Stimulated activated CD4-positive, alpha-beta T cell treated with anti-CD3 and anti-CD28 coated beads, Interleukin-4, amount 100 ng/mL, for 48 hours (primary cell): ENCODE data around the gene BTAF1.

Source experiments
- DNase-seq, 2 donors: peaks; one replicate each; pipeline ENCODE4 v3.0.0-alpha.2; 2020; ENCODE audit warnings: low read depth in 2 of 2

The BTAF1 gene

DNA sequence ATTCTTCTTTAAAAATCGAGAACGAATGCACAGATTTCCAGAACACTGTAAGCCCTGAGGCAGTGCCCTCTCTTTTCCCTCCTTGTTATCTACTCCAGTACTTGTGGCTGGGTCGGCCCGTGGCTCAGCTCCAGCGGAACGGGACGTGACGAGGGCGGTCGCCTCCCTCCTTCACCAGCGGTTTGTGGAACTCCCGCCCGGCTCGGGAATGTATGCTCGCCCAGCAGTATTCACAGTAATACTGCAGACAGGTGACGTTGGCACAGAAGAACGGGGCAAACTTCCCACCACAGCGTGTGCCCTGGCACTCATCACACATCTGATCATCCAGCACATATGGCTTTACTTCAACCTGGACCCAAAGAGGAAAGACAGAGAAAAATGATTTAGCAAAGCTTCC is 128.5 kb downstream of the BTAF1 start:
- DNase-seq, result no peak

DNA sequence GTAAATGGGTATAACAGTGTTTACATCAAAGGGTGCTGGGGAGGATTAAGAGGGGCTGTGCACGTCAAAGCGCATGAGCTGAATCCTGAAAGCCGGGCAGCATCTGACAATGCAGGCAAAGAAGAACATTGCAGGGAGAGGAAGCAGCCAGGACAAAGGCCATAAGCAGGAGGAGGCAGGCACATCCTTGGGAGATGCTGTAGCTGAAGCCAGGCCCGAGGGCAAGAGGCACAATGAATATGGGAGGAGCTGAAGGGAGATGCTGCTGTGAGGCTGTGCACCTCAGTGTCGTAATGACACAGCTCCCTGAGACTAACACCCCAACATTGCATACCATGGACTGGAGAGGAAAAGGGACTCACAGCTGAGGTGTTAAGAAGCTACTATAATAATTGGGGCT is 129.2 kb downstream of the BTAF1 start:
- no peak for DNase-seq

DNA sequence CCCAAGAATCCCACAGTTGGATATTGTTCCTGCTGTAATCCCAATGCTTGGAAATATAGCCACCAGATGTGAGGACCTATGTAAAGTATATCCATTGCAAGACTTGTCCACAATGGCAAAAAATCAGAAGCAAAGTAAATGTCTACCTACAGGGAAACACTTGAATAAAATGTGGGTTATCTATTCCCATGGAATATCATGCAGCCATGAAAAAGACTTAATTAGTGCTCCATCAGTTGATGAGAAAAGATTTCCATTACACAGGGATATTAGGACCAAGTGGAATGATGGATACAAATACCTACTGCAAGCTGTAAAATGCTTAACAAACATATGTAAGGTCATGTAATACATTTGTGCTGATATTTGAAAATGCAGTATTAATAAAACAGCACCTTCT is 131.2 kb downstream of the BTAF1 start:
- no peak for DNase-seq

DNA sequence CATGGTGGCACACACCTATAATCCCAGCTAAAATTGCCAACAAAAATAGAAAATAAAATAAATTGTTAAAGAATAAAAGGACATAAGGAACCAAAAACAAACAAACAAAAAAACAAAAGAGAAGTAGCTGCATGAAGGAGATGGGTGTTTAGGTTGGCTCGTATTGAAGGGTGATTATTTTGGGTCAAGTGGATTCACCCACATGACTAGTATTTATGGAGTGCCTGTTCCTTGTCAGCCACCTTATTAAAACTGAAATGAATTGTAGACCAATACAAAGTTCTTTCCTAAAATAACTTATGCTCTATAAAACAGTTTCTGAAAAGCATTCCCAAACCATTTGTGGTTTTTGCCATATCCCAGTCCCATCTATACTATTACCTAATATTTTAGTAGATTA is 138.7 kb downstream of the BTAF1 start:
- no peak for DNase-seq

DNA sequence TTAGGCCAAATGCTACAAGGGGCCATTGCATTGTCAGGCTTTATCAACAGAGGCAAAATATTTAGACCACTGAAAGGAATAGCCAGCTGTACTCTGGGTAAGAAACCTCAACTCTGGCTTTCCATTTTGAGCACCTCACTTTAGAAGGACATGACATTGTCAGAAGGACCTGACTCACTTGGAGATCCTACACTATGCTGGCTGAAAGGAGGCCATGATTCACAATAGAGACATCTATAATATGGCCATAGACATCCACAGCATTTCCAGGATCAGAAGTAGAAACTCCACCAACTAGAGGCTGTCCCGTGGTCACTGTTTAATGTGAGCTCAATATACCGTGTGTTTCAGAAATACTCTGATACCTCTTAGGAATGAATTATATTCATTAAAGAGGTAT is 140.9 kb downstream of the BTAF1 start:
- no peak for DNase-seq

DNA sequence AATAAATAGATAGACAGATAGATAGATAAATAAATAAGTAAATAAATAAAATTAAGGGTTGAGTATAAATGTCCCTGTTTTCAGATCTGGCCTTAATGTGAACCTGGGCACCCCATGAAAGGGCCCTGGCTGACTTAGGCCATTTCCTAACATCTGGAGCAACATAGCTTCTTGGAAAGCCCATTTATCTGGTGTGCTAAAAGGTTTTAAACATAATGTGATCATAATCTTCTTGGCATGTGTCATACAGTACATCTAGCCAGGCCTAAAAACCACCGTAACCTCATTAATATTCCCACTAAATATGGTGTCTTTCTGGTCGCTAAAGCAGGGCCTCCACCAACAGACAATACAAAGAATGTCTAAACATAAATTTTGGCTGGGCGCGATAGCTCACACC is 142.8 kb downstream of the BTAF1 start:
- DNase-seq, result no peak

DNA sequence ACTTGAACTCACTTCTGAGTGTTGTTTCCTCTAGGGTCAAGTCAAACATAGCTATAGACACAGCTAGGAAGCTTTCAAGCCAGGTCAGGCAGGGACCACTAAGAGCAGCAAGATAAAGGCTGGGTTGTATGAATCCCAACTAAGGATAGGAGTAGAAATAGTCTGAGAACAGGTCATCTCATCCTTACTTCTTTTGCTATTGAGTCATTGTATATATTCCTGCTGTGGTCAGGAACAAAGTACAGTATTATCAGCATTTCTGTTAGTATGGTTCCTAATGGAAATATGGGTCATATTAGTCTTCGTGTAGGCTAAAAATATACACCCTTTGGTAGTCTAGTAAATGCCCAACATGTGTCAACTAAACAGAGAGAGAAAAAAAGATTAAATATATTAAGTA is 145.3 kb downstream of the BTAF1 start:
- no peak for DNase-seq

DNA sequence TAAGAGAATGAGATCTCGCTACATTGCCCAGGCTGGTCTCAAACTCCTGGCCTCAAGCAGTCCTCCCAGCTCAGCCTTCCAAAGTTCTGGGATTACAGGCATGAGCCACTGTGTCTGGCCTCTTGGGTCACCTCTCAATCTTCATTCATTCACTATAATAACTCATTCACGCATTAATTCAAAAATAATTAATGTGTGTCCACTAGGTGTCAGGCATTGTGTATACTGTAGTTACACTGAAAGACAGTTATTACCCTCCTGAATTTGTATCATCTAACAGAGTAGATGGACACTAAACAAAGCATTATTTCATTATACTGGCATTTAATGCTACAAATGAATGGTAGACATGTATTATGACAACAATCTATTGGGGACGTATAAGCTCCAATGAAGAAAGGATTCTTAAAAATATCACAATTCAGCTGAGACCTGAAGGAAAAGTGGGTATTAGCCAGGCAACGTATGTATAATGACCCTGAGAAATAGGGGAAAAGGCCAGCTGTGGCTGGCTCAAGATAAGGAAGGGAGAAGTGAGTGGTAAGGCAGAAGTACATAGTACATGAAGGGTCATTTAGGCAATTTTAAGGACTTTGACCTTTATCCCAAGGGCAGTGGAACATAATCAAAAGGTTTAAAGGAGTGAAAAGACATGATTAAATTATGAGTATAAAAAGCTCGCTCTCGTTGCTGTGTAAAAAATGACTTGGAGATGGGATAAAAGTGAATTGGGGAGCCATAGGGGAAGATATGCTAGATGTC is 150.7 kb downstream of the BTAF1 start:
- no peak for DNase-seq

DNA sequence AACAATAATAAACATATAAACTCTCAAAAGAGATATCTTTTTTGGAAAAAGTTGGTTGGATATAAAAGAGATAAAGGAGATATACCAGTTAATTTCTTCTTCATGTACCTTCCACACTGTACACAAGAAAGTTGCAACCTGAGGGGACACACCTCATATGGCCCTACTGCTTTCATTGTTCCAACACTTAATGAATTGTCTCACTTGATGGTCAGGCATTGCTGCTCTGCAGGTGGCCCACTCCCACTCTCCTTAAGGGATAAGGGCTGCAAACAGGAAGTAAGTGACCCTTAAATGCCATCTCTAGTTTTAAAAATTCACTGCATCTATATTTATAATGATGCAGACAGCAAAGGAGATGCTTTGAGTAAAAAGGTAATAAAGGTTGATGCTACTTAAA is 152.3 kb downstream of the BTAF1 start:
- DNase-seq, result no peak

DNA sequence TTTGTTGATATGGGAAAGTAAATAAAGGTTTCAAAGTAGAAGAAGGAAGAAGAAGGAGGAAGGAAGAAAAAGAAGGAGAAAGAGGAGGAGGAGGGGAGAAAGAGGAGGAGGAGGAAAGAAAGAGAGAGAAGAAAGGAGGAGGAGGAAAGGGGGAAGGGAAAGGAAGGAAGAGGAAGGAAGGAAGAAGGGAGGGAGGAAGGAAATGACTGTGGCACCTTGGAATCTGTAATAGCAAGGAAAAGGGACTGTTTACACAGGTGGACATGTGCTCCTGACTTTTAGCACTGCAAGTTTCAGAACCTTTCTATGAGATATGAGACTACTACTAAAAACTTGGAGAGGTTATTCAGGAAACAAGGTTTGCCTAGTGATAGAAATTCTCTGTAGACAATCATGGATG is 153.2 kb downstream of the BTAF1 start:
- DNase-seq, result no peak

DNA sequence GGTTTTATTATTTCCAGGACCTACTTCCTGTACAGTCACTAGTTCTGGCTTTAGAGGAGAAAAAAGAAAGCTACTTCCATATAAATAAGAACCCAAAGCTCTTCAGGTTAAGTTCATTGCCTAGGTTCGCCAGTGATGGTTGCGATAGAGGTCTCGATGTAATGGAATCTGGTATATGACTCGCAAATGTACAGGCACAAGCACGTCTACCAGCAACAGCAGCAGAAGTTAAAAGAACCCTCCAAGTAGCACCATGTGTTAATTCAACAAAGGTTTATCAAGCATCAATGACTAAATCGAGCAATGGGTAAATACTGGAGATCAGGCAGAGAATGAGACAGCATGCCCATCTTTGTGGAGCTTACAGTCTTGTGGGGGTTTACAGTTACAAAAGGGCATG is 155.4 kb downstream of the BTAF1 start:
- no peak for DNase-seq
